ENCODE measurements around the gene OOSP4B. TPM values are rescaled to one million over a fixed set of nuclear protein-coding genes. Genes with fewer than 3 reads are reported as not detected.

The OOSP4B gene
- total RNA-seq: not detected
- polyA plus RNA-seq: under 1 TPM in 1 of 2 donors, not detected in 1; 0.70 TPM
- long read RNA-seq, donor 1: 0 reads
- long read RNA-seq, donor 2: 0 reads
- long read RNA-seq, donor 3: 0 reads

DNA sequence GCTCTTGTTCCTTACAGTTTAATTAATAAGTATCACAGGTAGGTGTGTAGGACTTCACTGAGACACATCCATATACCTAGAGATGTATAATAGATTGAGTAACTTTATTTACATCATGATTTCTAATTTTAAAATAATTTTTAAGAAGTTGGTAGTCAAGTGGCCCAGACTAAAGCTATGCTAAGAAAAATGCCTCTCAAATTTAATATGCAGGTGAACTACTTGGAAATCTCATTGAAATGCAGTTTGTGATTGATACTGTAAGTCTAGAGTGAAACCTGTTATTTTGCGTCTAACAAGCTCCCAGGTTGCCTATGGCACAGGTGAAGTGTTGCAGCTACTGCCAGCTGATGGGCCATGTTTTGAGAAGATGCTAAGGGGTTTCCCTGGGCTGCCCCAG lies at the start of gene OOSP4B:
Gene OOSP4B (plus strand): TSS at position 301 of the 400 bp plus-strand sequence.
- no peaks in the 10 kb centered on the region for H3K27me3 ChIP-seq
- TF ChIP-seq POLR2A (IDR thresholded peaks at IDR 0.05) (no peak), EP300 (IDR thresholded peaks at IDR 0.05) (no peak), CTCF (IDR thresholded peaks at IDR 0.05) (no peak)
- no peak within 1 kb of the TSS for H3K27ac ChIP-seq
- no peaks in the 10 kb centered on the region for H3K4me1 ChIP-seq (ENCODE audit: insufficient read depth)
- intact Hi-C loops (cut with DNase I): no loop called here
- WGBS, 3 donors: 88 to 97% (median 95%) methylated on average over 1 of the region's 1 CpG
- DNase-seq: no peak
- no peak within 1 kb of the TSS for H3K4me3 ChIP-seq
- no peaks in the 10 kb centered on the region for H3K36me3 ChIP-seq
- no peaks in the 10 kb centered on the region for H3K9me3 ChIP-seq

DNA sequence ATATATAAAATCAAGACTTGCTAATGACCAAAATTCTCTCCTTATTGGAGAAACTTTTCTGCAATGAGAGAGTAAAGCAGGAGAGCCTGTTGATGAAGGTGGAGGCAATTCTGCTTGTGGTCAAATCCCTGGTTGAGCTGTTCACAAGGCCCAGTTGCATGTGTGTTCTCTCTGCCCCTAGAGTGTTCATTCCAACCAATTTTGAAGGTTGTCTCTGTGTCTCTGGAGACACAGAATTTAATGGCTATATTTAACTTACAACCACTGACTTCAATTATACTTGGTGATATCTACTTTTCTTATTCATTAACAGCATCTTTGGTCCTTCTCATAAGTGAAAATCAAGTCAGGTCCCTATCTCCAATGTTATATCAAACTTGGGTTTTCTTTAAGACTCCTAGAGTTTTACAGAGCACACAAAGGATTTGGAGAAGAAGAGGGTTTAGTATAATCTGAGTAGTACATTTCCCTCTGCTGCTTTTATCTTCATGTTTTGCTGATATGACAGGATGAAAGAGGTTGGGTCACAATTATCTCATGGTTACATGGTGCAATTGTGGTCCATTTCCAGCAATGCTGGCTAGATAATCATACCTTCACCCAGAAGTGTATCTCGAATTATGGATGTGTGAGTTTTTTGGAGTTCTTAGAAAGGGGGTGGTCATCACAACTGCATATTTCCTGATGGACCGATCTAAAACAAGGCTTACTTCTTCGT lies 49.1 kb upstream of the OOSP4B start:
- Histone ChIP-seq H3K4me3 (no peak overlapping the region), H3K27ac (no peak overlapping the region), H3K4me1 (ENCODE audit: insufficient read depth) (peaks cover 3% of the 10 kb centered on the region), H3K36me3 (no peaks in the 10 kb centered on the region), H3K9me3 (no peaks in the 10 kb centered on the region), H3K27me3 (no peaks in the 10 kb centered on the region)
- intact Hi-C loops (cut with DNase I): no loop called here
- TF ChIP-seq POLR2A (IDR thresholded peaks at IDR 0.05) (no peak), CTCF (IDR thresholded peaks at IDR 0.05) (no peak), EP300 (IDR thresholded peaks at IDR 0.05) (no peak)
- DNase-seq: no peak
- WGBS, 3 donors: 94 to 95% (median 94%) methylated on average over 3 of the region's 3 CpGs

DNA sequence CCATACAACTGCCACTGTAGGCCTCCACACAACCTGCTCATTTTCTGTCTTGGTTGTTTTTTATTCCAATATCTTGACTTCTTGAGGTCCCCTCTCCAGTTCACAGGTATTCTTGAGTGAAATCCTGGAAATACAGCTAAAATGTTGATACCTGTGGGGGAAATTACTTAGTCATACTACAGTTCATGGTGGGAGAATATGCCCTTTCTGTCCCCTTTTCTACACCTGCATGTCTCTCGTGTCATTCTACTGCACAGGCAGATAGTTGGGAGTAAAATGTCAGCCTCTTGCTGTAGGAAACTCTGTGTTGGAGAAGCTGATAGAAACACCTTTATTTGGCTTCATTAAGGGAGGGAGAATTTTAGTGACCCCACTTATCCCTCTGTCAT lies 48.6 kb upstream of the OOSP4B start:
- intact Hi-C loops (cut with DNase I): no loop called here
- TF ChIP-seq EP300 (IDR thresholded peaks at IDR 0.05): no peak
- no peak for TF ChIP-seq CTCF (IDR thresholded peaks at IDR 0.05)
- TF ChIP-seq POLR2A (IDR thresholded peaks at IDR 0.05): no peak
- Histone ChIP-seq H3K4me1 (ENCODE audit: insufficient read depth) (peaks cover 3% of the 10 kb centered on the region), H3K9me3 (no peaks in the 10 kb centered on the region), H3K4me3 (no peak overlapping the region), H3K27ac (no peak overlapping the region), H3K36me3 (no peaks in the 10 kb centered on the region), H3K27me3 (no peaks in the 10 kb centered on the region)
- WGBS, 3 donors: 81 to 95% (median 89%) methylated on average over 1 of the region's 1 CpG
- no peak for DNase-seq

DNA sequence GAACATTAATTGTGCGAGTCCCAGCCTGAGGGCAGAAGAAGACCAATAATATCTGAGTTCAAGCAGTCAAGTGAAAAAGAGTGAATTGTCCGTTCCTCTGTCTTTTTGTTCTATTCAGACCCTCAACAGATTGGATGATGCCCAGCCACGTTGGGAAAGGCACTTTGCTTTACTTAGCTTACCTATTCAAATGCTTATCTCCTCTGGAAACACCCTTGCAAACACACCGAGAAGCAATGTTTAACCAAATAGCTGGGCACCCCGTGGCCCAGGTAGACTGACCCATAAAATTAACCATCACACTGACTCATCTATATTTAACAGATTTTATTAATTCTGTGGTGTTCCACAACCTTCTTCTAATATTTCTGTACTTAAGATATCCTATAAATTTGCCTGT lies 43.9 kb upstream of the OOSP4B start:
- Histone ChIP-seq H3K9me3 (no peaks in the 10 kb centered on the region), H3K27ac (no peak overlapping the region), H3K4me3 (no peak overlapping the region), H3K4me1 (ENCODE audit: insufficient read depth) (no peaks in the 10 kb centered on the region), H3K36me3 (no peaks in the 10 kb centered on the region), H3K27me3 (no peaks in the 10 kb centered on the region)
- DNase-seq: no peak
- TF ChIP-seq EP300 (IDR thresholded peaks at IDR 0.05) (no peak), CTCF (IDR thresholded peaks at IDR 0.05) (no peak)
- intact Hi-C loops (cut with DNase I): no loop called here
- WGBS, 3 donors: 68 to 76% (median 76%) methylated on average over 5 of the region's 5 CpGs

Measured in ovary (tissue), 10 donors.